Epithelial cell of proximal tubule (primary cell): Measurements from ENCODE around the gene RUSC2. TPM values are rescaled to one million over a fixed set of nuclear protein-coding genes. Genes with fewer than 3 reads are reported as not detected.

Source experiments
- DNase-seq: peaks from one replicate; pipeline ENCODE4 v3.0.0-alpha.2; 2011; ENCODE audit warnings: low read depth
- H3K4me3 ChIP-seq: 2 replicates; pipeline ENCODE4 v1.5.1; 2011; ENCODE audit warnings: low read depth, mild to moderate bottlenecking, low read length
- total RNA-seq: library from RNA; depleted of rRNA; stranded (reverse); fragments of >200 nt; gene quantifications from 2 replicates; pipeline ENCODE4 v1.2.3, GENCODE V29; 2015
- TF ChIP-seq, protein P1 (sequence below): conservative IDR thresholded peaks from 2 replicates; pipeline ENCODE4 v1.5.1; 2012; ENCODE audit warnings: low read depth, mild to moderate bottlenecking, low read length

Gene RUSC2, protein sequence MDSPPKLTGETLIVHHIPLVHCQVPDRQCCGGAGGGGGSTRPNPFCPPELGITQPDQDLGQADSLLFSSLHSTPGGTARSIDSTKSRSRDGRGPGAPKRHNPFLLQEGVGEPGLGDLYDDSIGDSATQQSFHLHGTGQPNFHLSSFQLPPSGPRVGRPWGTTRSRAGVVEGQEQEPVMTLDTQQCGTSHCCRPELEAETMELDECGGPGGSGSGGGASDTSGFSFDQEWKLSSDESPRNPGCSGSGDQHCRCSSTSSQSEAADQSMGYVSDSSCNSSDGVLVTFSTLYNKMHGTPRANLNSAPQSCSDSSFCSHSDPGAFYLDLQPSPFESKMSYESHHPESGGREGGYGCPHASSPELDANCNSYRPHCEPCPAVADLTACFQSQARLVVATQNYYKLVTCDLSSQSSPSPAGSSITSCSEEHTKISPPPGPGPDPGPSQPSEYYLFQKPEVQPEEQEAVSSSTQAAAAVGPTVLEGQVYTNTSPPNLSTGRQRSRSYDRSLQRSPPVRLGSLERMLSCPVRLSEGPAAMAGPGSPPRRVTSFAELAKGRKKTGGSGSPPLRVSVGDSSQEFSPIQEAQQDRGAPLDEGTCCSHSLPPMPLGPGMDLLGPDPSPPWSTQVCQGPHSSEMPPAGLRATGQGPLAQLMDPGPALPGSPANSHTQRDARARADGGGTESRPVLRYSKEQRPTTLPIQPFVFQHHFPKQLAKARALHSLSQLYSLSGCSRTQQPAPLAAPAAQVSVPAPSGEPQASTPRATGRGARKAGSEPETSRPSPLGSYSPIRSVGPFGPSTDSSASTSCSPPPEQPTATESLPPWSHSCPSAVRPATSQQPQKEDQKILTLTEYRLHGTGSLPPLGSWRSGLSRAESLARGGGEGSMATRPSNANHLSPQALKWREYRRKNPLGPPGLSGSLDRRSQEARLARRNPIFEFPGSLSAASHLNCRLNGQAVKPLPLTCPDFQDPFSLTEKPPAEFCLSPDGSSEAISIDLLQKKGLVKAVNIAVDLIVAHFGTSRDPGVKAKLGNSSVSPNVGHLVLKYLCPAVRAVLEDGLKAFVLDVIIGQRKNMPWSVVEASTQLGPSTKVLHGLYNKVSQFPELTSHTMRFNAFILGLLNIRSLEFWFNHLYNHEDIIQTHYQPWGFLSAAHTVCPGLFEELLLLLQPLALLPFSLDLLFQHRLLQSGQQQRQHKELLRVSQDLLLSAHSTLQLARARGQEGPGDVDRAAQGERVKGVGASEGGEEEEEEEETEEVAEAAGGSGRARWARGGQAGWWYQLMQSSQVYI (N-terminal part only)
- 18.9 and 21.7 TPM in 2 replicates for total RNA-seq

DNA sequence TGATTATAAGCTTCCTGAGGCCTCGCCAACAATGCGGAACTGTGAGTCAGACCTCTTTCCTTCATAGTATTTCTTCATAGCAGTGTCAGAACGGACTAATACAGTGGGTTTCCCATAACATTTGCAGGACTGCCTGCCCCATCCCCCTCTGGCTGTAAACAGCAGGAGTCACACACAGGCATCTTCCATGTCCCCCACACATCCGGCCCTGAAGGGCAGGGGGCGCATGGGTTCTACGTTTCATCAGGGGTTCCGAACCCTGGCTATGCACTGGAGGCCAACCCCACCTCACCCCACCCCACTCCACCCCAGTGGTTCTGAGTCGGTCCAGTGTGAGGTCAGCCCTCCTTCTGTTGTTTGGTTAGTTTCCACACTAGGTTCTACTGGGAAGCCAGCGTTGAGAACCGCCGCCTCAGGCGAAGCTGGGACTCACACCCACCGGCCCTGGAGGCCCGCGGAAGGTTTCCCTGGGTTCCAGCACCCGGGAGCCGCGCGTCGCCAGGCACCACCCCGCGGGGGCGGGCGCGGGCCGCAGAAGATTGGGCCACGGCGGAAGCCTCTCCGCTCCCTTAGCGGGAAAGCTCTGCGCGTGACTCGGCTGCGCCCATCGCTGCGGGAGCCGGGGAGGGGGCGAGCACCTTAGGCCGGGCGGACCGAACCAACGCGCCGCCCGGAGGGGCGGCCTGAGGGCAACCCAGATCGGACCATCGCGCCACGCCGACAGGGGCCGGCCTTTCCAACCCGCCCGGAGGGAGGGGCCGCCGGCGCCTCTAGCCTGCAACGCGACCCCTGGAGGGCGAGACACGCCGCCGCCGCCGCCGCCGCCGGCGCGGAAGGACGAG, at the start of gene RUSC2:
Gene RUSC2 (plus strand): TSS at position 799 of the 842 bp plus-strand sequence. CDS start 56,411 bp downstream, outside the sequence.
- no peak for DNase-seq

DNA sequence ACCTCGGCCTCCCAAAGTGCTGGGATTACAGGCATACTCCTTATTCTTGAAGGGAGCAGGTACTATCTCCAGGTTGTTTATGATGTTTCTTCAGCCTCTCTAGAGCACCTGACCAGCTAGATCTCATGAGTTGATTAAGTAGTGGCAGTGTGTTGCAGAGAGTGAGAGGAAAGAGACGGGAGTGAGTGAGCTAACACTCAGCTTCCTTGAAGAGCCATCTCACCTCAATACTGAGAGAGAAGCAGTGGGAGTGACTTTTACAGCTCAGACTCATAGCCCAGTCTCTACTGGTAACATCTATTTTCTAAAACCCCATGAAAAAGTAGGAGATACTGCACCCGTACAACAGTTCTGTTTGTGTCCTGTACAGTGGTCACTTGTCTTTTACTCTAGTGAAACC, 43.9 kb upstream of the RUSC2 start:
- no peak for DNase-seq
- H3K4me3 ChIP-seq = no peak overlapping the region
- TF ChIP-seq, protein P1, sequence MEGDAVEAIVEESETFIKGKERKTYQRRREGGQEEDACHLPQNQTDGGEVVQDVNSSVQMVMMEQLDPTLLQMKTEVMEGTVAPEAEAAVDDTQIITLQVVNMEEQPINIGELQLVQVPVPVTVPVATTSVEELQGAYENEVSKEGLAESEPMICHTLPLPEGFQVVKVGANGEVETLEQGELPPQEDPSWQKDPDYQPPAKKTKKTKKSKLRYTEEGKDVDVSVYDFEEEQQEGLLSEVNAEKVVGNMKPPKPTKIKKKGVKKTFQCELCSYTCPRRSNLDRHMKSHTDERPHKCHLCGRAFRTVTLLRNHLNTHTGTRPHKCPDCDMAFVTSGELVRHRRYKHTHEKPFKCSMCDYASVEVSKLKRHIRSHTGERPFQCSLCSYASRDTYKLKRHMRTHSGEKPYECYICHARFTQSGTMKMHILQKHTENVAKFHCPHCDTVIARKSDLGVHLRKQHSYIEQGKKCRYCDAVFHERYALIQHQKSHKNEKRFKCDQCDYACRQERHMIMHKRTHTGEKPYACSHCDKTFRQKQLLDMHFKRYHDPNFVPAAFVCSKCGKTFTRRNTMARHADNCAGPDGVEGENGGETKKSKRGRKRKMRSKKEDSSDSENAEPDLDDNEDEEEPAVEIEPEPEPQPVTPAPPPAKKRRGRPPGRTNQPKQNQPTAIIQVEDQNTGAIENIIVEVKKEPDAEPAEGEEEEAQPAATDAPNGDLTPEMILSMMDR = no peak

More for the DNA sequence above, at the start of gene RUSC2:
- H3K4me3 ChIP-seq = peak within 1 kb of the TSS; percentile 85
- TF ChIP-seq, protein P1 = peak; percentile 47

DNA sequence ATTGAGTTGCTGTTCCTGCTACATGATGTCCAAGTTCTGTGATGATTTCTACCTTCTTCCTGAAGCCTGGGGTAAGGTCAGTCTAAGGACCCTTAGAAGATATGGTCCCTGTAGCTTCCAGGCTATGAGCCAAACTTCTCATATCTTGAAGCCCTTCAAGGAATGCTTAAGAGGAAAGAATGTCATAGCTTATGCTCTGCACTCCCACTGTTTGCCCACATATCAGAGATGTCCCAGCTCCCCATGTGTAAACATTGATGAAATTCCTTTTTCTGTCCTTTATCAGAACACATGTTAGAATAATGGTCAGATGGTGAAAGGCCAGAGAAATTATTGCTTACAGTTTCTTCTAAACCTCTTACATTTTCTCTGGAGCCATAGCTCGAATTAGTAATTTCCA, 41.4 kb upstream of the RUSC2 start:
- DNase-seq = no peak
- TF ChIP-seq, protein P1 = no peak
- H3K4me3 ChIP-seq = no peak overlapping the region

DNA sequence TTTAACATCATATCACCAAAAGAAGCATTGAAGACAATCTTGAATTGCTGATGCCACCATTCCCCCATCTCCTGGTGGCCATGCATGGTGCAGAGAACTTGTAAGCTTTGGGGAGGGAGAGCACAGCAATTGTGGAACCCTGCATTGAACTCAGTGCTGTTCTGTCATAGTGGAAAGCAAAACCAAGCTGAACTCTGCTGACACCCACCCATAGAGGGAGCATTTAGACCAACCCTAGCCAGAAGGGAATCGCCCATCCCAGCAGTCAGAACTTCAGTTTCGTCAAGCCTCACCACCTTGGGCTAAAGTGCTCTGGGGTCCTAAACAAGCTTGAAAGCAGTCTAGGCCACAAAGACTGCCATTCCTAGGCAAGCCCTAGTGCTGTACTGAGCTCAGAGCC, 37.4 kb upstream of the RUSC2 start:
- TF ChIP-seq, protein P1 = peak; percentile 39
- no peak for DNase-seq
- no peak overlapping the region for H3K4me3 ChIP-seq

DNA sequence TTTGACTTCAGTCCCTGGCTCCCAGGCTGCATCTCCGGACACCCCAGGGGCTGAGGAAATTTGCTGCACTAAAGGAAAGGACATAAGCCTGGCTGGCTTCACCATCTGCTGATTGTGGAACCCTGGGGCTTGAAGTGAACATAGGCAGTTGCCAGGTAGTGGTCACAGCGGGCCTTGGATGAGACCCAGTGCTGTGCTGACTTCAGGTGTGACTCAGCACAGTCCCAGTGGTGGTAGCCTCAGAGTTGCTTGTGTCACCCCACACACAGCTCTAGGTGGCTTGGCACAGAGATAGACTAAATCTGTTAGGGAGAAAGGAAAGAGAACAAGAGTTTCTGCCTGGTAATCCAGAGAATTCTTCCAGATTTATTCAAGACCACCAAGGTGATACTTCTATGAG, 36.1 kb upstream of the RUSC2 start:
- no peak overlapping the region for H3K4me3 ChIP-seq
- TF ChIP-seq, protein P1 = no peak
- no peak for DNase-seq
